Calu3 (cell line): ENCODE data around the gene CACNA1I. TPM values are rescaled to one million over a fixed set of nuclear protein-coding genes. Genes with fewer than 3 reads are reported as not detected.

Experiments
- BruUV-seq: library from RNA; stranded (reverse); fragments of 400-500 nt; replicated peaks from 2 replicates; lab custom pipeline; 2021; lab: Mats Ljungman, UMichigan
- CTCF ChIA-PET: fragments of 300-600 bp; sonication (Branson Sonifier 250); formaldehyde crosslinking; loops from one replicate; lab custom pipeline; 2022; ENCODE audit warnings: antibody characterized with exemption; lab: Charles Lee
- DNase-seq: peaks from one replicate; pipeline ENCODE4 v3.0.0; 2022
- H3K27ac Mint-ChIP-seq: one replicate; pipeline ENCODE4 v1.8.0; 2022; ENCODE audit warnings: mixed read lengths; ENCODE audit not compliant: unreplicated experiment
- H3K27me3 Mint-ChIP-seq: one replicate; pipeline ENCODE4 v1.8.0; 2022; ENCODE audit warnings: mixed read lengths; ENCODE audit not compliant: unreplicated experiment
- H3K36me3 Mint-ChIP-seq: one replicate; pipeline ENCODE4 v1.8.0; 2022; ENCODE audit warnings: mild to moderate bottlenecking, moderate library complexity, mixed read lengths; ENCODE audit not compliant: insufficient read depth, unreplicated experiment
- H3K4me1 Mint-ChIP-seq: one replicate; pipeline ENCODE4 v1.8.0; 2022; ENCODE audit warnings: mild to moderate bottlenecking, low read depth, mixed read lengths; ENCODE audit not compliant: unreplicated experiment
- H3K4me3 Mint-ChIP-seq: one replicate; pipeline ENCODE4 v1.8.0; 2022; ENCODE audit warnings: mild to moderate bottlenecking, low read depth, moderate library complexity, mixed read lengths; ENCODE audit not compliant: unreplicated experiment
- H3K9me3 Mint-ChIP-seq: one replicate; pipeline ENCODE4 v1.8.0; 2022; ENCODE audit warnings: low read depth, mixed read lengths; ENCODE audit not compliant: unreplicated experiment
- CTCF ChIP-seq: fragments of 200-600 bp; IDR thresholded peaks from one replicate; pipeline ENCODE4 v1.8.0; 2022; ENCODE audit warnings: antibody characterized with exemption; ENCODE audit not compliant: unreplicated experiment
- intact Hi-C: fragments of 100-400 bp; cut with micrococcal nuclease; formaldehyde crosslinking; loops from one replicate; pipeline ENCODE4 v1.10.0; 2022; ENCODE audit not compliant: unreplicated experiment
- total RNA-seq: library from RNA; stranded (reverse); gene quantifications from 2 replicates; pipeline ENCODE4 v1.2.3, GENCODE V29; 2022

The CACNA1I gene
- total RNA-seq, 1 experiment from 2014 or later = 0.05 TPM

- TF ChIP-seq CTCF = no peak
- Mint-ChIP-seq H3K4me1 (no peaks in the 10 kb centered on the region), H3K36me3 (no peaks in the 10 kb centered on the region), H3K27ac (no peak overlapping the region), H3K27me3 (peaks cover 93% of the 10 kb centered on the region), H3K9me3 (no peaks in the 10 kb centered on the region), H3K4me3 (no peak overlapping the region)
- intact Hi-C loops = no loop called here
- no peak for DNase-seq
- CTCF ChIA-PET = no interaction called here
- no TSS peak for BruUV-seq
These were observed 137.3 kb downstream of the CACNA1I start for GRCh38 chr22:39707816-39708215.

GRCh38 chr22:39710380-39711150 lies 140.0 kb downstream of the CACNA1I start:
- intact Hi-C loops = no loop called here
- Mint-ChIP-seq H3K4me3 (no peak overlapping the region), H3K36me3 (no peaks in the 10 kb centered on the region), H3K9me3 (no peaks in the 10 kb centered on the region), H3K27ac (no peak overlapping the region), H3K27me3 (peaks cover 95% of the 10 kb centered on the region), H3K4me1 (no peaks in the 10 kb centered on the region)
- no peak for TF ChIP-seq CTCF
- DNase-seq = no peak
- BruUV-seq = no TSS peak
- CTCF ChIA-PET = no interaction called here

DNA sequence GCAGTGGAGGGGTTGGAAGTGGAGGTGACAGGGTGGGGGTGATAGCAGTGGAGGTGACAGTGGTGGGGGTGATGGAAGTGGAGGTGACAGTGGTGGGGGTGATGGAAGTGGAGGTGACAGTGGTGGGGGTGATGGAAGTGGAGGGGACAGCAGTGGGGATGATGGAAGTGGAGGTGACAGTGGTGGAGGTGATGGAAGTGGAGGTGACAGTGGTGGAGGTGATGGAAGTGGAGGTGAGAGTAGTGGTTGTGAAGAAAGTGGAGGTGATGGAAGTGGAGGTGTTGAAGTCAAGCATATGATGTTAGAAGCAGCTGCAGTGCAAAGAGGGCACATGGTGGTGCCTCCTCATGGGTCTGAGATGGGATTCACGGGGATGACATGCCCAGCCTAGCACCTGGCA lies 141.5 kb downstream of the CACNA1I start:
- Mint-ChIP-seq H3K36me3 (no peaks in the 10 kb centered on the region), H3K27me3 (peaks cover 95% of the 10 kb centered on the region), H3K27ac (no peak overlapping the region), H3K4me1 (no peaks in the 10 kb centered on the region), H3K4me3 (no peak overlapping the region), H3K9me3 (no peaks in the 10 kb centered on the region)
- no peak for TF ChIP-seq CTCF
- DNase-seq = no peak
- CTCF ChIA-PET = interaction anchor here (0.6 kb wide), 2 partner anchors 25 to 44 kb away, joined by 3 to 4 read pairs; no protein-coding TSS in a partner anchor
- no TSS peak for BruUV-seq
- intact Hi-C loops = no loop called here

DNA sequence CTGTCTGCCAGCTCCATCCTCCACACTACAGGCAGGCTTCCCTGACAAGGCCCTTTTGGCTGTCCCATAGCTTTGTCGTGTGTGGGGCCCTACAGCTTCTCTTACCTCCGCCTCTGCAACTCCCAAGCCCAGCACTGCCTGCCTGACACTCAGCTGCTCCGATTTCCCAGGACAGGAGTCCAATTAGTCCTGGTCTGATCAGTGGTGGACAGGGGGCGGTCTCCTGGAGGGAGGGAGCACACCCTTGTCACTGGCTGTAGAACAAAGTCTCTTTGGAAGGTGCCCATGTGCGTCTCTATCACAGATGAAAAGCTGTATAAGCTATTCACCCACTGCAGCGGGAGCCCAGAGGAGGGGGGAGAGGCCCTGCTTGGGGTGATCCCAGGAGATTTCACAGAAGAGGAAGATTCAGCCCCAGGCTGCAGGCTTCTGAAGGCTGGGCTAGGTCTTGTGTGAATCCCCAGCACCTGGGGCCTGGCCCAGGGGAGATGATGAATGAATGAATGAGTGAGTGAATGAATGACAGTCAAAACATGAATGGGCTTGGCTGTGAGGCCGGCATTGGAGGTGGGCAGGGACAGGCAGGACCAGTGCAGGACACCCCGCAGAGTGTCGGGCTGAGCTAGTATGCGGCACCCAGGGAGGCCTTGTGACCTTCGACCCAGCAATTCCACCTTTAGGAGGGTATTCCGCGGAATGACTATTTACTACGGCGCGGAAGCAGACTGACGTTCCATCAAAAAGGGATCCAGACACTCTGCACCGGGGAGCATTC lies 142.4 kb downstream of the CACNA1I start:
- intact Hi-C loops = no loop called here

More for the DNA sequence above, 142.4 kb downstream of the CACNA1I start:
- H3K9me3 Mint-ChIP-seq = no peaks in the 10 kb centered on the region
- DNase-seq = no peak
- peaks cover 99% of the 10 kb centered on the region for H3K27me3 Mint-ChIP-seq
- TF ChIP-seq CTCF = no peak
- no peaks in the 10 kb centered on the region for H3K36me3 Mint-ChIP-seq
- BruUV-seq = no TSS peak
- CTCF ChIA-PET = interaction anchor here (0.5 to 0.6 kb wide), 2 partner anchors 41 to 43 kb away, joined by 3 to 4 read pairs; no protein-coding TSS in a partner anchor
- H3K4me3 Mint-ChIP-seq = no peak overlapping the region
- no peaks in the 10 kb centered on the region for H3K4me1 Mint-ChIP-seq
- H3K27ac Mint-ChIP-seq = no peak overlapping the region
